Measurements from ENCODE around the gene HOXC13.

The HOXC13 gene

DNA sequence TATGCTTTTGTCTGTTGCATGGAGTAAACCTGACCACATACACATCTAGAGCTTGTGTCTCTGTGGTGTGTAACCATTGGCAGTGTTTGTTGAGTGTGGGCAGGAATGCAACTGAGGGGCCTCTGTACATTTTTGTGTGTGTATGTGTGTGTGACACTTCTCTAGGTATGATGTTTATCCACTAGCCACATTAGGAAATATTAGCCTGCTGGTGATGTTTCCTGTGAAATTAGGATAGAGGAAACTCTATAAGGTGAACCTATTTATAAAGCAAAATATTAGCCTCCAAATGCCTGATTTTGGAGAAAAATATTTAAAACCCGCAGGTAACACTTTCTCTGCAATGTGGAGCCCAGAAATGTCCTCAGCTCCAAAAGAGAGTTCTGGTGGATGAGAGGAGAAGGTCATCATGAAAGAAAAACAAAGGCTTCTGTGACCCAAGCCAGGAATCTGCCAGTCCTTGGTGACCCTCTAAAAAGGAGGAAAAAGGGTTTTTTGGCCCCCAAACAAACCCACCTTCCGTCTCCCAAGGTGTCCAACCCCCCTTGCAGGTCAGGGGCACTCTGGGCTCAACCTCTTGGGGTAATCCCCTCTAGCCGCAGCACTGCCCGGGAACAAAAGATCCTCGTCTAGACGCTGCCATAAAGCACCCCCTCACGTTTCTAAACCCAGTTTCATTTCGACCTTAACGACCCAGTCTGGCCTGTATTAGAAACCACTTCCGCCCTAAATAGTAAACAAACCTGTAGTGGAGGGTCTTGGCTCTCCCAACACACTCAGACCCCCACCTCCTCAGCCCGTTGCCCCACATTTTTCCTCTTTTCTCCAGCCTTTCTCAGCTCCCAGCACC, 39.2 kb downstream of the HOXC13 start:
- Histone ChIP-seq H3K36me3 (no peaks in the 10 kb centered on the region), H3K9me3 (no peaks in the 10 kb centered on the region), H3K4me3 (peak overlapping the region in 1 of 2 donors; percentile 9), H3K27me3 (no peaks in the 10 kb centered on the region), H3K4me1 (peaks cover 0 to 55% (median 37%) of the 10 kb centered on the region in 4 donors), H3K27ac (peak overlapping the region; percentile 93 to 98)
- no peak for DNase-seq
- intact Hi-C loops (cut with DNase I; ENCODE audit: low total_unique reads): loop anchor here (10.0 kb wide), 1 partner anchor 387 kb away; the partner anchor contains the start of gene GPR84
- TF ChIP-seq, protein P1, sequence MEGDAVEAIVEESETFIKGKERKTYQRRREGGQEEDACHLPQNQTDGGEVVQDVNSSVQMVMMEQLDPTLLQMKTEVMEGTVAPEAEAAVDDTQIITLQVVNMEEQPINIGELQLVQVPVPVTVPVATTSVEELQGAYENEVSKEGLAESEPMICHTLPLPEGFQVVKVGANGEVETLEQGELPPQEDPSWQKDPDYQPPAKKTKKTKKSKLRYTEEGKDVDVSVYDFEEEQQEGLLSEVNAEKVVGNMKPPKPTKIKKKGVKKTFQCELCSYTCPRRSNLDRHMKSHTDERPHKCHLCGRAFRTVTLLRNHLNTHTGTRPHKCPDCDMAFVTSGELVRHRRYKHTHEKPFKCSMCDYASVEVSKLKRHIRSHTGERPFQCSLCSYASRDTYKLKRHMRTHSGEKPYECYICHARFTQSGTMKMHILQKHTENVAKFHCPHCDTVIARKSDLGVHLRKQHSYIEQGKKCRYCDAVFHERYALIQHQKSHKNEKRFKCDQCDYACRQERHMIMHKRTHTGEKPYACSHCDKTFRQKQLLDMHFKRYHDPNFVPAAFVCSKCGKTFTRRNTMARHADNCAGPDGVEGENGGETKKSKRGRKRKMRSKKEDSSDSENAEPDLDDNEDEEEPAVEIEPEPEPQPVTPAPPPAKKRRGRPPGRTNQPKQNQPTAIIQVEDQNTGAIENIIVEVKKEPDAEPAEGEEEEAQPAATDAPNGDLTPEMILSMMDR (IDR thresholded peaks at IDR 0.05): no peak

DNA sequence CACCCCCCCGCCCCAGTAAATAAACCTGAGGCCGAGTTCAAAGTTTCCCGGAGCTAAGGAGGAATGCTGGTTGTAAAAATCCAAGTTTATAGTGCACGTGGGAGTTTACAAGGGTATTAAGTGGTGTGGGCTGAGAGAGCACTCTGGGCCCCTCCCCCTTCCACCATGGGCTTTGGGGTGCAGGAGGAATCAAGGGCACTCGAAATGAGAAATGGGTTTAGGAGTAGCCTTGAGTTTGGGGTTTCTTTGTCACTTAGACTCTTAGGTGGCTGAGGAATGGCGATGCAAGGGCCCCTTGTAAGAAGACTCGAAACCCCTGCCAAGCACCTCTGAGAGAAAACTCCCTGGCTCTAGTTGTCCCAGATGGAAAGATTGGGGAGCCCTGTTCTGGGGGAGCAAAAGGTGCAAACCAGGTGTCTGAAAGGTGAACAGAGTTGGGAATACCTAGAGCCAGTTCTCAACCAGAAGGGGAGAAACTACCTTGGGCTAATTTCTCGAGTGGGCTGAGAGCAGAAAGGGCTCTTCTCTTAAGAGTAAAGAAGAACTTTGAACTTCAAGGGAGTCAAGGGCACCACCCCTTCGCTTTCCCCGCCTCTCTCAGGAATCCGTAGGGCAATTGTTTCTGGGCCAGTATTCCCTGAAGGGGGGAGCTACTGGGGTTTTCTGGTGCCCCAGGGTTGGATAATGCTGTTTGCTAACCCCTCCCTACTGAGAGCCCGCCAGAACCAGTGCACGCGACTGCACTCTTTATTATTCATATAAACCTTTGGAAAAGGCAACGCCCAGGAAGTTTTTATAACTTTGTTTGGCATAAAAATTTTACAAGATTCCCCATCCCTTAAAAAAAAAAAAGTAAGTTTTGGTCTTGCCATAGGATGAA, 40.1 kb downstream of the HOXC13 start:
- intact Hi-C loops (cut with DNase I; ENCODE audit: low total_unique reads): loop anchor here (10.0 kb wide), 1 partner anchor 386 kb away; the partner anchor contains the start of gene GPR84
- Histone ChIP-seq H3K4me3 (peak overlapping the region in 1 of 2 donors; percentile 9), H3K36me3 (no peaks in the 10 kb centered on the region), H3K27ac (peak overlapping the region; percentile 93 to 98), H3K4me1 (peaks cover 0 to 64% (median 35%) of the 10 kb centered on the region in 4 donors), H3K9me3 (no peaks in the 10 kb centered on the region), H3K27me3 (no peaks in the 10 kb centered on the region)
- TF ChIP-seq, protein P1 (IDR thresholded peaks at IDR 0.05): no peak
- no peak for DNase-seq

DNA sequence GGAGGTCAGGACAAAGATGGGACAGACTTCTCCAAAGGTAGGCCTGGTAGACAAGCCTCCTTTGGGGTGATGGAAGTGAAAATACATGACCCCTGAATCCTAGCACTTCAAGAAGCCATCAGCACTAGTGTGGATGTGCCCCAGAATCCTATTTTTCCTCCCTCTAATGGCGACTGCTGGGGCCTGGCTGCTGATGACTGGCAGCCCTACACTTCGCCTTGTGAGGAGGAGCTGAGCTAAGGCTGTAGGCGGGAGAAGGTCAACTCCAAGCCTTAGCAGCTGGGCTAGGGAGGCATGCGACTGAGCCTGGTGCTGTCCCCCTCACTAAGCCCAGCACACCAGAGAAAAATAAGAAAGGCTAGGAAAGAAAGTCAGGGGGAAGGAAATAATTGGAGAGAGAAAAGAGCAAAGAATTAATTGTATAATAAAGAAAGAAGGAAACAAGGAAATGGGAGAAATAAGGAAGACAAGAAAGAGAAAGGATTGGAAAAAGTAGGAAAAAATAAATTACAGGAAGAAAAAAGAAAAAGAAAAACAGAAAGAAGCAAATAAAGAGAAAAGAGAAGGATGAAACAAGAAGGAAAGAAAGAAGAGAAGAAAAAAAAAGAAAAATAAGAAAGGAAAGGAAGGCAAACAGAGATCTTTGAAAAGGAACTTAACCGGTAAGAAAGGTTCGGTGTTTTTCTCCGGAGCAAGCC, 41.6 kb downstream of the HOXC13 start:
- TF ChIP-seq, protein P1 (IDR thresholded peaks at IDR 0.05): no peak
- H3K4me3 ChIP-seq: peak overlapping the region; percentile 64 to 84
- no peaks in the 10 kb centered on the region for H3K9me3 ChIP-seq
- no peaks in the 10 kb centered on the region for H3K36me3 ChIP-seq
- intact Hi-C loops (cut with DNase I; ENCODE audit: low total_unique reads): loop anchor here (5.0 kb wide), 1 partner anchor 222 kb away; no protein-coding TSS in a partner anchor
- H3K27me3 ChIP-seq: no peaks in the 10 kb centered on the region
- H3K4me1 ChIP-seq: peaks cover 0 to 66% (median 31%) of the 10 kb centered on the region in 4 donors
- peak overlapping the region; percentile 93 to 98 for H3K27ac ChIP-seq
- no peak for DNase-seq

DNA sequence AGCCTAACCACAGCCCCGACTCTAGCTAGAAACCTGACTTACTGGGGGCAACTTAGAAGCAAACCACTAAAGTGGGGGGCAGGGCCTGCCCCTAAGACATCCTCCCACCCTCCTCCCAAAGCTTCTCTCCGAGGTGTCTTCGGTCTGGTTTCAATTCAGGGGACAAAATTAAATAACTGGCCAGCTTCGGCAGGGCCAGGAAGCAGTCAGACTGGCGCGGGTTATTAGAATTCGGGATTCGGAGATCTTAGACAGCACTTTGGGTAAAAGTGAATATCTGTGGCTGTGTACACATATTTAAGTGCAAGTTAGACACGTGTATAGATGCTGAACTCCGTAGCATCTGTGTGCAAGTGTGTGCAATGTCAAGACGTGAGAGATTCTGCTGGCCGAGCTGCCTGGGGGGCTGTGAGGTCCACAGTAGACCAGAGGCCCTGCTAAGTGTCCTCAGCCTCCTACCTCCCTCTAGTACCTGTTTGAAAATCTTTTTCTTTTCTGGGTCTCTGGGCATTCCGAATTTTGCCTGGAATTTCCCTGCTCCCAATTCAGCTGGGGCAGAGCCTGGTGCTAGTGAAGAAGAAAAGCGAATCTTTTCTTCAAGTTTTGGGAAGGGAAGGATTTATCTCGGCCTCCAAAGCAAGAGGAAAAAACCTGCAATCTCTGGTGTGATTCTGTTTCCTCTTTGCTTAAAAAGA, 42.3 kb downstream of the HOXC13 start:
- no peak for DNase-seq
- intact Hi-C loops (cut with DNase I; ENCODE audit: low total_unique reads): loop anchor here (5.0 kb wide), 1 partner anchor 221 kb away; no protein-coding TSS in a partner anchor
- Histone ChIP-seq H3K36me3 (no peaks in the 10 kb centered on the region), H3K4me3 (peak overlapping the region; percentile 64 to 84), H3K27ac (peak overlapping the region; percentile 93 to 98), H3K9me3 (no peaks in the 10 kb centered on the region), H3K4me1 (peaks cover 0 to 59% (median 30%) of the 10 kb centered on the region in 4 donors), H3K27me3 (no peaks in the 10 kb centered on the region)
- TF ChIP-seq, protein P1 (IDR thresholded peaks at IDR 0.05): no peak

Data from tibial artery (tissue), 4 donors.